ENCODE measurements around the gene CD226. TPM values are rescaled to one million over a fixed set of nuclear protein-coding genes. Genes with fewer than 3 reads are reported as not detected.
"Not testable (repeated sequence)": the region's sequence is repeated elsewhere in the genome, so short reads cannot be mapped to it uniquely, and the experiment has no call there.

The CD226 gene
- total RNA-seq, 1 donor from 2014 or later: not detected

GRCh38 chr18:69838003-69838402 lies 109.7 kb downstream of the CD226 start:
- no peak overlapping the region for H3K27ac ChIP-seq
- Mint-ChIP-seq H3K27ac (no peak overlapping the region), H3K36me3 (peaks cover 1% of the 10 kb centered on the region), H3K9me3 (peaks cover under 1% of the 10 kb centered on the region), H3K4me1 (peaks cover 34% of the 10 kb centered on the region), H3K4me3 (no peak overlapping the region), H3K27me3 (ENCODE audit: insufficient read depth, low read depth) (no peaks in the 10 kb centered on the region)
- peaks cover under 1% of the 10 kb centered on the region for H3K4me1 ChIP-seq
- no peaks in the 10 kb centered on the region for H3K27me3 ChIP-seq
- no peaks in the 10 kb centered on the region for H4K20me1 ChIP-seq (ENCODE audit: low read depth)
- no peak overlapping the region for H3K4me2 ChIP-seq
- H3K36me3 ChIP-seq: no peaks in the 10 kb centered on the region
- no peak overlapping the region for H2AFZ ChIP-seq (replicated peaks)
- DNase-seq (ENCODE audit: low spot score): no peak
- H3K9ac ChIP-seq: no peak overlapping the region
- H3F3A ChIP-seq (ENCODE audit: low read depth): no peaks in the 10 kb centered on the region
- H3K9me3 ChIP-seq (ENCODE audit: low read depth): no peaks in the 10 kb centered on the region
- TF ChIP-seq CTCF (IDR thresholded peaks at IDR 0.05) (no peak), EZH2 (IDR thresholded peaks at IDR 0.05) (no peak), EZH2phosphoT487 (IDR thresholded peaks at IDR 0.05) (no peak)
- H3K4me3 ChIP-seq: no peak overlapping the region
- no peaks in the 10 kb centered on the region for H3K79me2 ChIP-seq (ENCODE audit: low read depth)

- not testable (repeated sequence) for H3K36me3 Mint-ChIP-seq; DNase-seq (ENCODE audit: low spot score); H3K27me3 ChIP-seq; H3K27ac Mint-ChIP-seq; H3K4me1 ChIP-seq; H3K9me3 ChIP-seq (ENCODE audit: low read depth); H2AFZ ChIP-seq (replicated peaks); H3K9me3 Mint-ChIP-seq; H3K27me3 Mint-ChIP-seq (ENCODE audit: insufficient read depth, low read depth); H3K9ac ChIP-seq; H4K20me1 ChIP-seq (ENCODE audit: low read depth); H3K36me3 ChIP-seq; H3K27ac ChIP-seq; H3K4me2 ChIP-seq; H3K4me3 ChIP-seq; H3K4me3 Mint-ChIP-seq; H3F3A ChIP-seq (ENCODE audit: low read depth); H3K79me2 ChIP-seq (ENCODE audit: low read depth)
- H3K4me1 Mint-ChIP-seq: peaks cover 11% of the 10 kb centered on the region
Observed at GRCh38 chr18:69834980-69835379, 112.7 kb downstream of the CD226 start.

- Histone ChIP-seq H4K20me1 (ENCODE audit: low read depth) (no peaks in the 10 kb centered on the region), H3K27ac (no peak overlapping the region), H3K79me2 (ENCODE audit: low read depth) (no peaks in the 10 kb centered on the region), H3K36me3 (no peaks in the 10 kb centered on the region), H3K9me3 (ENCODE audit: low read depth) (no peaks in the 10 kb centered on the region), H3K4me1 (no peaks in the 10 kb centered on the region), H3K27me3 (no peaks in the 10 kb centered on the region), H3K4me2 (no peak overlapping the region), H3K4me3 (no peak overlapping the region), H3K9ac (no peak overlapping the region), H3F3A (ENCODE audit: low read depth) (no peaks in the 10 kb centered on the region), H2AFZ (replicated peaks) (no peak overlapping the region)
- TF ChIP-seq CTCF (IDR thresholded peaks at IDR 0.05): no peak
- TF ChIP-seq EZH2phosphoT487 (IDR thresholded peaks at IDR 0.05): no peak
- no peak for TF ChIP-seq EZH2 (IDR thresholded peaks at IDR 0.05)
- H3K27me3 Mint-ChIP-seq (ENCODE audit: insufficient read depth, low read depth): no peaks in the 10 kb centered on the region
- no peak overlapping the region for H3K4me3 Mint-ChIP-seq
- H3K9me3 Mint-ChIP-seq: peaks cover 2% of the 10 kb centered on the region
- no peaks in the 10 kb centered on the region for H3K4me1 Mint-ChIP-seq
- H3K36me3 Mint-ChIP-seq: no peaks in the 10 kb centered on the region
- no peak for DNase-seq (ENCODE audit: low spot score)
- no peak overlapping the region for H3K27ac Mint-ChIP-seq
Observed at GRCh38 chr18:69830189-69830588, 117.5 kb downstream of the CD226 start.

GRCh38 chr18:69820538-69820937 lies 127.1 kb downstream of the CD226 start:
- H3K27me3 ChIP-seq: no peaks in the 10 kb centered on the region
- H3F3A ChIP-seq (ENCODE audit: low read depth): no peaks in the 10 kb centered on the region
- no peaks in the 10 kb centered on the region for H3K79me2 ChIP-seq (ENCODE audit: low read depth)
- H3K9me3 Mint-ChIP-seq: peaks cover 11% of the 10 kb centered on the region
- H3K4me1 Mint-ChIP-seq: no peaks in the 10 kb centered on the region
- no peak overlapping the region for H3K9ac ChIP-seq
- no peak overlapping the region for H3K4me3 ChIP-seq
- no peak overlapping the region for H3K27ac ChIP-seq
- no peak overlapping the region for H2AFZ ChIP-seq (replicated peaks)
- H3K4me2 ChIP-seq: no peak overlapping the region
- no peak for DNase-seq (ENCODE audit: low spot score)
- TF ChIP-seq CTCF (IDR thresholded peaks at IDR 0.05) (no peak), EZH2phosphoT487 (IDR thresholded peaks at IDR 0.05) (no peak), EZH2 (IDR thresholded peaks at IDR 0.05) (no peak)
- no peaks in the 10 kb centered on the region for H3K9me3 ChIP-seq (ENCODE audit: low read depth)
- H3K4me1 ChIP-seq: no peaks in the 10 kb centered on the region
- H3K27me3 Mint-ChIP-seq (ENCODE audit: insufficient read depth, low read depth): no peaks in the 10 kb centered on the region
- H3K27ac Mint-ChIP-seq: no peak overlapping the region
- no peak overlapping the region for H3K4me3 Mint-ChIP-seq
- H4K20me1 ChIP-seq (ENCODE audit: low read depth): no peaks in the 10 kb centered on the region
- H3K36me3 ChIP-seq: no peaks in the 10 kb centered on the region
- H3K36me3 Mint-ChIP-seq: no peaks in the 10 kb centered on the region
